Kidney (tissue), 14 donors: ENCODE data around the gene ZFAND3. TPM values are rescaled to one million over a fixed set of nuclear protein-coding genes. Genes with fewer than 3 reads are reported as not detected.
A peak's percentile ranks its signal among the peaks of the same experiment; 100 is the strongest.

Source experiments
- DNase-seq, 5 donors: peaks; one replicate each; pipeline ENCODE4 v3.0.0-alpha.2; 2013 to 2020
- FAIRE-seq: peaks from 2 replicates; lab custom pipeline; 2012; peaks lifted over from hg19 to GRCh38; lab: Jason Lieb, UNC
- H3K27ac ChIP-seq, 2 donors: one replicate each; pipeline ENCODE4 v1.7.0; 2013; ENCODE audit warnings: low read depth in 2 of 2, low read length in 2 of 2, inconsistent platforms in 1 of 2
- H3K27me3 ChIP-seq: one replicate; pipeline ENCODE4 v1.7.1; 2013; ENCODE audit warnings: low read length, inconsistent platforms; ENCODE audit not compliant: control insufficient read depth, insufficient read depth
- H3K36me3 ChIP-seq, 3 donors: one replicate each; pipeline versions ENCODE4 v1.7.0 to v1.7.1; 2013; ENCODE audit warnings: low read length in 3 of 3, control low read depth in 1 of 3, inconsistent platforms in 1 of 3; ENCODE audit not compliant: insufficient read depth in 3 of 3, control insufficient read depth in 2 of 3
- H3K4me1 ChIP-seq, 3 donors: one replicate each; pipeline versions ENCODE4 v1.7.0 to v1.7.1; 2013; ENCODE audit warnings: low read length in 3 of 3, inconsistent platforms in 1 of 3, low read depth in 1 of 3; ENCODE audit not compliant: control insufficient read depth in 2 of 3, insufficient read depth in 2 of 3
- H3K4me3 ChIP-seq, 3 donors: one replicate each; pipeline versions ENCODE4 v1.7.0 to v1.8.1; 2013; ENCODE audit warnings: low read length in 3 of 3, control low read depth in 1 of 3, inconsistent platforms in 1 of 3
- H3K9ac ChIP-seq, 3 donors: one replicate each; pipeline versions ENCODE4 v1.7.0 to v1.7.1; 2013; ENCODE audit warnings: low read length in 3 of 3, control low read depth in 1 of 3, inconsistent platforms in 1 of 3
- H3K9me3 ChIP-seq, 3 donors: one replicate each; pipeline versions ENCODE4 v1.7.0 to v1.7.1; 2013; ENCODE audit warnings: low read length in 3 of 3, control low read depth in 1 of 3, inconsistent platforms in 1 of 3; ENCODE audit not compliant: control insufficient read depth in 2 of 3, insufficient read depth in 1 of 3
- intact Hi-C: fragments of 100-400 bp; cut with DNase I; formaldehyde crosslinking; loops from one replicate; pipeline ENCODE4 v1.11.1; 2022
- polyA plus RNA-seq: library from polyadenylated mRNA; stranded (reverse); fragments of 350-450 nt; fragmentation: Illumina TruSeq; extraction: RNeasy Lipid Tissue Mini Kit (QIAGEN cat#74804); gene quantifications from one replicate; pipeline ENCODE4 v1.2.3, GENCODE V29; 2014; ENCODE audit warnings: low read depth, low replicate concordance; ENCODE audit not compliant: insufficient read depth
- total RNA-seq: library from RNA; stranded (reverse); fragmentation: NEBNext Ultra II Directional; extraction: Animal tissue kit (Norgen Biotek cat#: 25700); gene quantifications from one replicate; pipeline ENCODE4 v1.2.1, GENCODE V29; 2021
- TF ChIP-seq, protein P1 (sequence below): IDR thresholded peaks from 3 replicates; pipeline ENCODE4 v1.5.1; 2012; ENCODE audit warnings: mild to moderate bottlenecking, moderate library complexity, borderline replicate concordance; ENCODE audit not compliant: insufficient read depth; ENCODE audit errors: extremely low read depth
- donor health status: control.
- donor health status: control.
- donor health status: control.
- donor health status: control.
- donor health status: control.
- donor health status: DM: yes; HTN: yes; CAD: no.
- donor health status: Normal renal cell carcinoma (clear cell type).

Gene ZFAND3
- total and polyA plus RNA-seq, 2 donors from 2014 or later = 44.6 to 104 TPM

DNA sequence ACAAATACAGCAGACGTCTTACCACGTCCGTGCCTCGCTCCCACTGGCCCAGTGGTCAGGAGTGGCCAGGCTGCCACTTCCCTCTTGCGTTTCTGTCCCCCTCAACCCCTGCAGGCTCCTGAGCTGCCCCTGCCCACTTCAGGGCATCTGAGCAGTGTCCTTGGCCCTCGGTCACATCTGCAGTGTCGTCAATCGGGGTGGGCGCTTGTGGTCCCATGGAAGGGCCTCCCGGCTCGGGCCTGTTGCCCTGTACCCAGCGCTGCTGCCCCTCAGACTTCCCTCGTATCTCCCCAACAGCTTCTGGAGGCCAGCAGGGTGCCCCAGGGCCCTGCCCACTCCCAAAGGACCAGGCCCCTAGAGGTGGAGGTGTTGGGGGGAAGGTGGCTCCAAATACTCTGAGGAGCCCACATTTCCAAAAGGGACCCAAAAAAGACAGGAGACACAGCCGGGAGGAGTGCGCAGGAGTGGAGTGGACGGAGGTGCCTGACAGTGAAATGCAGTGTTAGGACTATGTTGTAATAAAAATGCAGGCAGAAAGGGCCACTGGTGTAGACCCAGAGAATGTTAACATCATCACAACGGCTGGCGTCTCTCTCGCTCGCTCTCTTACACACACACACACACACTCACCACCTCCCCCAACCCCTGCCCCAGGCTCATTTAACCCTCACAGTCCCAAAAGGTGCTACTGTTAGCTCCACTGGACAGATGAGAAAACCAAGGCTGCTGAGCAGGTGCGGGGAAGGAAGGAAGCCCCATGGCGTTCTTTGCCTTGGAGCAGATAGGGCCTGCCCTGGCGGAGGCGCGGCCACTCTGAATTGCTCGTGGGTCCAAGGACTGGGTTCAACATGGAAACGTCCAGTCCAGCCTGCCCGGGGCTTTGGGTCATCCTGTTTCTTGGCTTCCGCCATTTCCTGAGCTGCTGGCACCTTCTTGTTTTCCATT is 343.9 kb downstream of the ZFAND3 start:
- H3K9me3 ChIP-seq = no peaks in the 10 kb centered on the region
- peak overlapping the region; percentile 56 to 72 for H3K27ac ChIP-seq
- H3K4me3 ChIP-seq = no peak overlapping the region
- TF ChIP-seq, protein P1, sequence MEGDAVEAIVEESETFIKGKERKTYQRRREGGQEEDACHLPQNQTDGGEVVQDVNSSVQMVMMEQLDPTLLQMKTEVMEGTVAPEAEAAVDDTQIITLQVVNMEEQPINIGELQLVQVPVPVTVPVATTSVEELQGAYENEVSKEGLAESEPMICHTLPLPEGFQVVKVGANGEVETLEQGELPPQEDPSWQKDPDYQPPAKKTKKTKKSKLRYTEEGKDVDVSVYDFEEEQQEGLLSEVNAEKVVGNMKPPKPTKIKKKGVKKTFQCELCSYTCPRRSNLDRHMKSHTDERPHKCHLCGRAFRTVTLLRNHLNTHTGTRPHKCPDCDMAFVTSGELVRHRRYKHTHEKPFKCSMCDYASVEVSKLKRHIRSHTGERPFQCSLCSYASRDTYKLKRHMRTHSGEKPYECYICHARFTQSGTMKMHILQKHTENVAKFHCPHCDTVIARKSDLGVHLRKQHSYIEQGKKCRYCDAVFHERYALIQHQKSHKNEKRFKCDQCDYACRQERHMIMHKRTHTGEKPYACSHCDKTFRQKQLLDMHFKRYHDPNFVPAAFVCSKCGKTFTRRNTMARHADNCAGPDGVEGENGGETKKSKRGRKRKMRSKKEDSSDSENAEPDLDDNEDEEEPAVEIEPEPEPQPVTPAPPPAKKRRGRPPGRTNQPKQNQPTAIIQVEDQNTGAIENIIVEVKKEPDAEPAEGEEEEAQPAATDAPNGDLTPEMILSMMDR = no peak
- H3K27me3 ChIP-seq = no peaks in the 10 kb centered on the region
- no peaks in the 10 kb centered on the region for H3K36me3 ChIP-seq
- DNase-seq (no peak), FAIRE-seq (no peak)
- H3K4me1 ChIP-seq = peaks cover 0 to 9% (median 0%) of the 10 kb centered on the region in 3 donors
- H3K9ac ChIP-seq = no peak overlapping the region
- intact Hi-C loops = no loop called here

DNA sequence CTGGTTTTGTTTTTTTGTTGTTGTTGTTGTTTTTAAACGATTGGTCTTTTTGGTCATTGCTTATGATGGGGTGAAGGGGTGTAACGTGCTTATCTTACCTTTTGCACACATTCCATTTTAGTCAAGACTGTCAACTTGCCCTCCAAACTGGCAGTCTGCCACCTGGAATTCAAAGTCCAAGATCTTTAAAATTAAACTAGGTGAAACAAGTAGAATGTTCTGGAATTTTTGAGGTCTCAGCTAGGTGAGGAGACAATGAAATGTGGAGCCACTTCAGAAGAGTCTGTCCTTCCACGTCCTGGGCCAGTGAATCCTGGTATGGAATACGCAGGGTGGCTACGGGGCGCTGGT is 344.6 kb downstream of the ZFAND3 start:
- H3K4me1 ChIP-seq = peaks cover 0 to 9% (median 0%) of the 10 kb centered on the region in 3 donors
- DNase-seq (no peak), FAIRE-seq (no peak)
- TF ChIP-seq, protein P1 = no peak
- H3K9me3 ChIP-seq = no peaks in the 10 kb centered on the region
- H3K4me3 ChIP-seq = no peak overlapping the region
- H3K27ac ChIP-seq = peak overlapping the region; percentile 56 to 72
- intact Hi-C loops = no loop called here
- no peaks in the 10 kb centered on the region for H3K36me3 ChIP-seq
- no peaks in the 10 kb centered on the region for H3K27me3 ChIP-seq
- H3K9ac ChIP-seq = no peak overlapping the region

GRCh38 chr6:38164671-38165108 is 345.2 kb downstream of the ZFAND3 start:
- H3K27me3 ChIP-seq = no peaks in the 10 kb centered on the region

More at GRCh38 chr6:38164671-38165108, 345.2 kb downstream of the ZFAND3 start:
- FAIRE-seq (no peak), DNase-seq (no peak)
- Histone ChIP-seq H3K9ac (no peak overlapping the region), H3K9me3 (no peaks in the 10 kb centered on the region), H3K4me1 (peaks cover 0 to 9% (median 0%) of the 10 kb centered on the region in 3 donors), H3K36me3 (no peaks in the 10 kb centered on the region), H3K4me3 (no peak overlapping the region), H3K27ac (peak overlapping the region; percentile 1 to 59)
- TF ChIP-seq, protein P1 = no peak
- intact Hi-C loops = no loop called here
